VCaP (cell line): ENCODE data around the gene SLMAP.
A peak's percentile ranks its signal among the peaks of the same experiment; 100 is the strongest.

Experiments
- H3K27ac ChIP-seq: fragments of 450-650 bp; 2 replicates; pipeline ENCODE4 v1.5.1; 2017
- TF ChIP-seq, protein P1 (sequence below): fragments of 450-650 bp; conservative IDR thresholded peaks from 2 replicates; pipeline ENCODE4 v1.5.1; 2017; ENCODE audit warnings: mild to moderate bottlenecking, moderate library complexity

The SLMAP gene, protein sequence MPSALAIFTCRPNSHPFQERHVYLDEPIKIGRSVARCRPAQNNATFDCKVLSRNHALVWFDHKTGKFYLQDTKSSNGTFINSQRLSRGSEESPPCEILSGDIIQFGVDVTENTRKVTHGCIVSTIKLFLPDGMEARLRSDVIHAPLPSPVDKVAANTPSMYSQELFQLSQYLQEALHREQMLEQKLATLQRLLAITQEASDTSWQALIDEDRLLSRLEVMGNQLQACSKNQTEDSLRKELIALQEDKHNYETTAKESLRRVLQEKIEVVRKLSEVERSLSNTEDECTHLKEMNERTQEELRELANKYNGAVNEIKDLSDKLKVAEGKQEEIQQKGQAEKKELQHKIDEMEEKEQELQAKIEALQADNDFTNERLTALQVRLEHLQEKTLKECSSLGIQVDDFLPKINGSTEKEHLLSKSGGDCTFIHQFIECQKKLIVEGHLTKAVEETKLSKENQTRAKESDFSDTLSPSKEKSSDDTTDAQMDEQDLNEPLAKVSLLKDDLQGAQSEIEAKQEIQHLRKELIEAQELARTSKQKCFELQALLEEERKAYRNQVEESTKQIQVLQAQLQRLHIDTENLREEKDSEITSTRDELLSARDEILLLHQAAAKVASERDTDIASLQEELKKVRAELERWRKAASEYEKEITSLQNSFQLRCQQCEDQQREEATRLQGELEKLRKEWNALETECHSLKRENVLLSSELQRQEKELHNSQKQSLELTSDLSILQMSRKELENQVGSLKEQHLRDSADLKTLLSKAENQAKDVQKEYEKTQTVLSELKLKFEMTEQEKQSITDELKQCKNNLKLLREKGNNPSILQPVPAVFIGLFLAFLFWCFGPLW

DNA sequence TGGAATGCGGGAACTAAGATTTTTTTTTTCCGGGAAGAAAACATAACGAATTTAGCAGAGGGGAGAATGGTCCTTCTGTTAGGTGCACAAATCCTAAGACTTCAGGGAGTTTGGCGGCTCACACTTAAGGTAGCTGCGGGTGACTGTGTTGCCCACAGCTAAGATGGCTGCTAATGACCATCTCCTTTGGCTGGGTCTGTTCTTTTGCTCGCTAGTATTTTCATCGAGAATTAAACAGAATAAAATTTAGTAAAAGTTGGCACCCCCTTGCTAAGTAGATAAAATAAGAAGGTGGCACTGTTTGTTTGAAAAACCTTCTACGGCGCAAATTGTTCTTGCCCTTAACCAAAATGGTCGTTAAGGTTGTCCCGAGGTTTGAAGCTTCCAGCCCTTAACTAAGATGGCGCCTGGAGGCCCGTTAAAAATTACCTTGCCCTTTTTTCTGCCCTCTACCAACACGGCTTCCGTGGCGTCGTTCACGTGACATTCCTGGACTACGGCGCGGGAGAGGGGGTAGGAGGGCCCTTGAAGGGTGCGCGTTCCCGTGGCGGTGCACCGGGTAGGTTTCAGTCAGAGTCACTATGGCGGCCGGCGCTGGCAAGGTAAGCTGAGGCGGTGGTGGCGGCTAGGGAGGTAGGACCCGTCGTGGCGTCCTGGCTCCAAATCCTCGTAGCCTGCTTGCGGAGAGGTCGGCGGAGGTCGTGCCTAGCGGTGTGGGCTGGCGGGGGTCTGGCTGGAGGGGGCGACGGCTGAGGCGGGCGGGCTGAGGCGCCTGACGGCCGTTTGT, at the start of gene SLMAP:
TSS of gene SLMAP (plus strand) at position 569 of the 787 bp plus-strand sequence. CDS start 1,343 bp downstream, outside the sequence.
- peak within 1 kb of the TSS; percentile 87 for H3K27ac ChIP-seq
- TF ChIP-seq, protein P1, sequence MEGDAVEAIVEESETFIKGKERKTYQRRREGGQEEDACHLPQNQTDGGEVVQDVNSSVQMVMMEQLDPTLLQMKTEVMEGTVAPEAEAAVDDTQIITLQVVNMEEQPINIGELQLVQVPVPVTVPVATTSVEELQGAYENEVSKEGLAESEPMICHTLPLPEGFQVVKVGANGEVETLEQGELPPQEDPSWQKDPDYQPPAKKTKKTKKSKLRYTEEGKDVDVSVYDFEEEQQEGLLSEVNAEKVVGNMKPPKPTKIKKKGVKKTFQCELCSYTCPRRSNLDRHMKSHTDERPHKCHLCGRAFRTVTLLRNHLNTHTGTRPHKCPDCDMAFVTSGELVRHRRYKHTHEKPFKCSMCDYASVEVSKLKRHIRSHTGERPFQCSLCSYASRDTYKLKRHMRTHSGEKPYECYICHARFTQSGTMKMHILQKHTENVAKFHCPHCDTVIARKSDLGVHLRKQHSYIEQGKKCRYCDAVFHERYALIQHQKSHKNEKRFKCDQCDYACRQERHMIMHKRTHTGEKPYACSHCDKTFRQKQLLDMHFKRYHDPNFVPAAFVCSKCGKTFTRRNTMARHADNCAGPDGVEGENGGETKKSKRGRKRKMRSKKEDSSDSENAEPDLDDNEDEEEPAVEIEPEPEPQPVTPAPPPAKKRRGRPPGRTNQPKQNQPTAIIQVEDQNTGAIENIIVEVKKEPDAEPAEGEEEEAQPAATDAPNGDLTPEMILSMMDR: no peak

DNA sequence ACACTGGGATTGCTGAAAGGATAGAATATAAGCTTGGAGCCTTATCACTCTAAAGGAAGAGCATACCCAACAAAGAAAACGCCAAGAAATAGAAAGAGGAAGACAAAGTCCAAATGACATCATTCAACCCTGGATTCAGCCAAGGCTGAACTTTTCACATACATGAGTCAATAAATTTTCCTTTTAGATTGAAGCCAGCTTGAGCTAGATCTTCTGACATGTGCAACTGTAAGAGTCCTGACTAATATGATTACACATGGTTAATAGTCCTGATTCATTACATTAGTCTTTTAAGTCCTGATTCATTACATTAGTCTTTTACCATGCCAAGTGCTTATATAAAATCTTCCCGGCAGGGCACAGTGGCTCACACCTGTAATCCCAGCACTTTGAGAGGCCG, 49.6 kb upstream of the SLMAP start:
- TF ChIP-seq, protein P1: no peak
- H3K27ac ChIP-seq: no peak overlapping the region

DNA sequence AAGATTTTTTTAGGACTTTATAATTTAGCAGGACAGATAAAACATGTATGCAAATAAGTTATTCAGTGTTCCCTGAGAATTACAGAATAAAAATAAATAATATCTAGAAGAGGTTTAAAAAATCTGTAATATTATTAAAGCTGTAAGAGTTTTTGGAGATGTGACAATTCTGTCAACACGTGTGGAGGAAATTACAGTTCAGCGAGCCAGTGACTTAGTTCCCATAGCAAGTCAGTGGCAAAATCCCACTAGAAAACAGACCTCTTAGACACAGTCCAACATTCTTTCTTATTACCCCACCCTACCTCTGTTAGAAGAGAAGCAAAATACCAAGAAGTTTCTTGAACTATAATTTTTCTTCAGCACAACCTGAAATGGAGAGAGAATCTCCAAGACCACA, 47.1 kb upstream of the SLMAP start:
- H3K27ac ChIP-seq: peak overlapping the region; percentile 60
- TF ChIP-seq, protein P1: no peak

DNA sequence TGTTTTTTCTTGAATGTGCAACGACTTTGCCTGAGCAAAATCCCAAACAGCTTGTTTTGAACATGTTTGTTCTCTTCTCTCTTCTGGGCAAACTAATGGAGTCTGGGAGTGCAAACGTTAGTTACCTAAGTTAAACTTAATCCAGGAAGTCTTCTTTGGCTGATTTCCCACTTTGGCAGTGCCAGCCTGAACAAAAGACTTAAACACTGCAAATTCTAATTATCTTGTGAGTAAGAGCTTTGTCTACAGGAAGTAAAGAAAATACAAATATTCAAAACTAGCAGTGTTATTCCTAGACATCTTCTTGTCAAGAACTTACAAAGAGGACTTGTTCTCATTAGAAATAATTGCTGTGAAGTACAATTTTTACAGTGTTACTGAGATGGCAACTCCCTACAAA, 46.5 kb upstream of the SLMAP start:
- H3K27ac ChIP-seq: peak overlapping the region; percentile 60
- TF ChIP-seq, protein P1: no peak

DNA sequence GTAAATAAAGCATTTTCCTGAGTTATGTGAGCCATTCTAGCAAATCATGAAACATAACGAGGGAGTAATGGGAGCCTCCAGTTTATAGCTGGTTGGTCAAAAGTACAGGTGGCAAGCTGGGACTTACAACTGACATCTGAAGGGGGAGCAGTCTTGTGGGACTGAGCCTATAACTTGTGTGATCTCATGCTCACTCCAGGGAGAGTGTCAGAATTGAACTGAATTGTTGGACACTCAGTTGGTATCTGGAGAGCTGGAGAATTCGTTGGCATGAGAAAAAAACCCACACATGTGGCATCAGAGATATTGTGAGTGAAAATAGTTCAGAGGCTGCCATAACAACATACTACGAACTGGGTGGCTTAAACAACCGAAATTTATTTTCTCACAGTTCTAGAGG, 40.4 kb upstream of the SLMAP start:
- TF ChIP-seq, protein P1: no peak
- H3K27ac ChIP-seq: no peak overlapping the region

DNA sequence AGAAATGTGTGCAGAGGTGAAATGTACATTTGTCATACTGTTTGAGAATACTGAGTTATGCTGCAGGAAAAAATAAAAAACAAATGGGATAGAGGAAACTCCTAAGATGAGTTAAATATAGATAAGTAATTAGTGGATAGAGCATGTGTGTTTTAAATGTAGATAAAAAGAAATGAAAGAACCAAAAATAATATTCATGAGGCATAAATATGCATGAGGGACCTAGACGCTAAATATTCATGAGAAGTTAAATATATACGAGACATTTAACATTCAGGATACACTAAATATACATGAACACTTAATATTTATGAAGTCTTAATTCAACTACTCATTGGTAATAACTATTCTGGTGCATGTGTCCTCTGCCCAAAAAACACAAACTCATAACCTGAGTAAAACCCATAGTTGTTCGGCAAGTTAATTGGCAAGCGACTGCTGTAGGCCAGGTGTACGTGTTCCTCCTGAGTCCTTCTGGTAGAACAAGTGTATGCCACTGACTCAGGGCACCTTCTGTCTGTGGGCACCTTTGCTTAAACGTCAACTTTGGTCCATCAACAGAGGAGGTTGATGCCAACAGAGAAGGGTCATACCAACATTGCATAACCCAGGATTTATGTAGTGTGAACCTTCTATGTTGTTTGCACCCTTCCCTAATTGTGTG, 38.8 kb upstream of the SLMAP start:
- TF ChIP-seq, protein P1: no peak
- no peak overlapping the region for H3K27ac ChIP-seq
